Amygdala (tissue), 56 donors: Measurements from ENCODE around the gene ANKS1B.

Experiments used
- DNase-seq, 56 donors: peaks; one replicate each; lab custom pipeline; 2025; lab: John Stamatoyannopoulos, UW

ANKS1B gene

DNA sequence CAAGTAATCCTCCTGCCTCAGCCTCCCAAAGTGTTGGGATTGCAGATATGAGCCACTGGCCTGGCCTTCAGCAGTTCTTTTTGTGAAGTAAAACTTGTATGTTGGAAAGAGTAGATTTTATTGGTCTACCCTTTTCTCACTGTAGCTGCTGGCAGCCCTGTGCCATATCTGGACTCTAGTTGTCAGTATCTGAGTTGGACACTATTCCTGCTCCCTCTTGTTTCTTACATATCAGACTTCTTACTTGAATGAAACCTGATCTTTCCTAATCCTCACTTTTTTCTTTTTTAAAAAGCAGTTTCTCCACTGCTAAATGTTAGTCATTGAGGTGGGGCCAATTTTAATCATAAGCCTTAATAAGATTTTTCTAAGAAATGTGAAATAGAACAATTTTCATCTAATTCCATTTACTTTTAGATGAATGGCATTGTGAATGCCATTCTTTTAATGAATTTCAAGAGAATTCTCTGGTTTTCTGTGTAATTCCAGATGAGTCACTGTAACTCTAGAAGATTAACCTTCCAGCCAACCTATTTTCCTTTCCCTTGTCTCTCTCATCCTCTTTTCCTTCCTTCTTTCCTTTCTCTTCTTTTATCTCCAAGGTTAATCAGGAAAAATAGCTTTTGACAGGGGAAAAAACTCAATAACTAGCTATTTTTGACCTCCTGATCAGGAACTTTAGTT, 1250.9 kb downstream of the ANKS1B start:
- no peak for DNase-seq

DNA sequence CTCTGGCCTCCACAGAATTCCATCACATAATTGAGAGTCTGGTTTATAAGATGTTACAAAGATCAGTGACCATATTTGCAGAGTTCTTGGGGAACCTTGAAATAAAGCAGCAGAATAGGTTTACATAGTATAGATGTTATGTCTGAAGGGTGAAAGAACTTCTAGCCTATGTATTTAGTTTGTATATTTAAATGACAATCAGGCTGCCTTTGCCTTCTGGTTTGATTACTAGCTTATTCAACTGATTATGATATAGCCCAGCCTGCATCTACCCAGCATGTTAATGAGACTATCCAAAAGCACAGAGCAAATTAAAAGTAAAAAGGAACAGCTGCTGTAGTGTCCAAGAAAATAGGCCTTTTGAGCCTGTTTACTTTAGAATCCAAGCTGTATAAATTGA, 1254.3 kb downstream of the ANKS1B start:
- DNase-seq = no peak

DNA sequence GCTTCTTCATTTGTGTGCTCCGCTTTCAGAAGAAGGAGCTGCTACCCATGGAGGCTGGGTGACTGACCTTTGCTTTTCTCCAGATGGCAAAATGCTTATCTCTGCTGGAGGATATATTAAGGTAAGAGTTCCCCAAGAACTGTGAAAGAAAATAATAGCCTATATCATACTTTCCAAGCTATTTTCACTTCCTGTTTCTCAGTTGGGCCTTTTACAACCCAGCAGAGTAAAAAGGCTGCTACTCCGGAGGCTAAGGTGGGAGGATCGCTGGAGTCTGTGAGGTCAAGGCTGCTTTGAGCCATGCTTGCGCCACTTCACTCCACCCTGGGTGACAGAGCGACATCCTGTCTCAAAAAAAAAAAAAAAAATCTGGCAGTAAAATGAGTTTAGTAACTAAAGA, 1257.5 kb downstream of the ANKS1B start:
- no peak for DNase-seq

DNA sequence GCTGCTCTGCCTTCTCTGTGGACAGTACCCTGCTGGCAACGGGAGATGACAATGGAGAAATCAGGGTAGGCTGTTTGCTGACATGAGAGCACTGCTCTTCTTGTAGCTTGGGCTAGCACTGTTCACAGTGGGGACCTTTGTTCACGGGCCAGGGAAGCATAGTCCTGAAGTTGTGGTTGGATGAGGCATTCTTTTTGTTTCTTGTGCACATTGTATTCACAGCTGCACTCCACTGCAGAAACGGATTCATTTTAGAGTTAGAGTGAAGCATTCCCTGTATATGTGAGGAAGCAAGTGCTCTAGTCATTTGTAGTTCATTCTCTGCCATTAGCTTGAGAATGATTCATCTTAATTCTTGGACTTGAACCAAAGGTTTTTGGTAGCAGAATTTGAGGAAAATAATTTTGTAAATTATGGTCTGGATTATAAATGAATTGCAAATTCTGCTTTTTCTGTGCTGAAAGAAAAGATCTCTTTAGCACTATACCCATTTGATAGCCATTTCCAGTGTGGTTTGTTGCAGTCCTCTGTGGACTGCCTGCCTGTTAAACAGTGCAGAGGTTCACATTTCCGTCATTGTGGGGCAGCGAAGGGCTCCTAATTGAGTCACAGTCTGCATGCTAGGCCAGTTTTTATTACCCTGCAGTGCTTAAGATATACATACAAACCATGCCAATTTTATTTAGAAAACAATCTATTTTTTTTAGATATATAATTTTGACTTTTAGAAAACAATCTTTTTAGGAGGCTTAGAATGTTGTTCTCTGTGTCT, 1259.1 kb downstream of the ANKS1B start:
- peak in 44 of 56 donors; percentile 21 to 88 (median 56) for DNase-seq

DNA sequence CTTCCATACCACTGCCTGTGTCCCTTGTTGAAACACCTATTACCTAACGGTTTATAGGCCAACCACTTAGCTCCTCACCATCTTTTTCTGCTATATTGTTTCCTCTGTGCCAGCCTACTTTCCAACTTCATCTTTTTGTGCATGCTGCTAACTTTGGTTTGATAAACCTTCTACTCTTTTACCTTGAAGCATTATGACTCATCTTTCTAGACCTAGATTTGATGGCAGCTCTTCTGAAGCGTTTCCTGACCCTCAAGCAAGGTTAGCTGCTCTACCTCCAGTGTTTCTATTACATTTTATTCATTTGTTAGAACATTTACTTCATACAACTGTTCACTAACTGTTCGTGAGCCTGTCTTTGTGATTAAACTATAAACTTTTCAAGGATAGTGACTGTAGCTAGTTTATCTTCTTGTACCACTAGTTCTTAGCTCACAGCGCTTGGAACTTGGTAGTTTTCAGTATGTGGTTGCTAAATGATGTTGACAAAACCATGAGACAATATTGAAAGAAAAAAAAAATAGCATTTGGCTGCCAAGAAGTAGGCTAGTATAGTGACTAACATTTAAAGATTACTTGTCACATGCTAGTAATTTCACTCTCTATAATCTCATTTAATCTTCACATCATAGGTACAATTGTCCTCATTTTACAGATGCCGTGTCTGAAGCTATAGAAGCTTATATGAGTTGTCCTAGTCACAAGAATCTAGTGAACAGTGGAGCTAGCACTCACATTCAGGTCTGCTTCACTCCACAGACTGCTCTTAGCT, 1260.2 kb downstream of the ANKS1B start:
- no peak for DNase-seq

DNA sequence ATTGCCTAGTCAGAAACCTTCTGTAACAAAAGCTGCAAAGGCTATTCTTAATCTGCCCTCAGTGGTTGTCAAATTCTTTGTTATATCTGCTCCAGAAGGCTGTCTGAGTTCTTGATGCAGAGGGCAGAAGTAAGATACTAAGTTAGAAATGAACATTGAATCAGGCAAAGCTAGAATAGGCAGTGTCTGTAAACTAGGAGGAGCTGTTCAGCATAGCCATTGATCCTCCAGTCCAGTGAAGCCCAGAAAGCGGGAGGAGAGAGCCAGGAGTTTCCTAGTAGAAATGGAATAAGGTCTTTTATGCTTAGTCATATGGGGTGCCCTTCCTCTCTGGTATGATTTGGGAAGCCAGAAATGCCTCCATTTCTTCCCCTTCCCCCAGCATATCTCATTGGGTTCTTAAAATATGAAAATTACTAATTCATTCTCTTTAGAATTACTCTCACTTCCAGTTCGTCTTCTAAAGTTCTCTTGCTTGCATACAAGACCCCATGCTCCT, 1263.5 kb downstream of the ANKS1B start:
- DNase-seq = no peak

DNA sequence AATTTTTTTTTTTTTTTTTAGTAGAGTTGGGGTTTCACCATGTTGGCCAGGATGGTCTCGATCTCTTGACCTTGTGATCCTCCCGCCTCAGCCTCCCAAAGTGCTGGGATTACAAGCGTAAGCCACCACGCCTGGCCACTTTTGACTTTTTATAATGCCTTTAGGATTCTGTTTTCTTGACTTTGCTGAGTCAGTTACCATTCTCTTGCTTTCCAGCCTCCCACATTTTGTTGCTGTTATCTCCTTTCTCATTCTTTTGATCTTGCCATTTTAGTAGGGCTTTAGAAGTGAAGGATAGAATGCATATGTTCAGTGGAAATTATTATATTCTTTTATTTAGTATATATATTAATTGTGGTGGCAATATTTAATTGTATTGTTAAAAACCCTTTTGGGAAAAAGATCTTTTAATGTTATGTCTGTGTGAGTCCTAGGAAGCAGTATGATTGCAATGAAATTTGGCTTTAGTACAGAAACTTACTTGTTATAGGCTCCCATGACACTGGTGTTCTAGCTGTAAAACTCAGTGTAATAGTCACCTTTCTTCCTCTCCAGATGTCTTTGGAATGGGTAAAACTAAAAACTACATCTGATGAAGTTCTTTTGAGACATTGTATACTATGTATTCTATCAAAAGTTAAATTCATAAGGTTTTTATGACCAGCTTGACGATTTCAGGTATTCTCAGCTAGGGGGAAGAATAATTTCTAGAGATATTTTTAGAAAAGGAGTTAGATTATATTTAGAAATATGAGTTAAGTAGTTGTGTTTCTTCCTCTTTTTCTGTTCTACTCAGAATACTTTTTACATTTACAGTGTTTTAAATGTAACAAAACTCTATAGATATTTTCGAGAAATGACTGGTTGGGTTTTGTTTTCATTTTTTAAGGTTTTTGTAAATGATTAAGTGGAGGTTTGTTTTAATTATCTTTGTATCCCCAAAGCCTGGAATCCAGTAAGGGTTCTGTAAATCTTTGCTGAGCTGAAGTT, 1264.9 kb downstream of the ANKS1B start:
- DNase-seq = no peak

DNA sequence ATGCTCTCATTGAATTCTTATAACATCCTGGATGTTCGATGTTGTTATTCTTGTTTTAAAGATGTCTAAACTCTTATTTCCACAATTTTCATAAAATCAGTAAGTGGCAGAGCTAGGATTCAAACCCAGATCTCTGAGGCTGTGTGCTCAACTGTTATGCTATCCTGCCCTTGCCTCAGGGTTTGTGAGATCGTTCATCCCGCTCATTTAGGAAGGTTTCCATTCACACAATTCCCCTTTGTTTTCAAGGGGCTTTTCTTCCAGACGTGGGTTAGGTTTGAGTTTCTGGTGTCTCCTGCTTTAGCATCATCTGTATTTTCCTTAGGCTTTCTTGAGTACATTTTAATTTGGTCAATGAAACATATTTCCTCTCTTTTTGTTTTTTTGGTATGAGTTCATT, 1270.3 kb downstream of the ANKS1B start:
- no peak for DNase-seq

DNA sequence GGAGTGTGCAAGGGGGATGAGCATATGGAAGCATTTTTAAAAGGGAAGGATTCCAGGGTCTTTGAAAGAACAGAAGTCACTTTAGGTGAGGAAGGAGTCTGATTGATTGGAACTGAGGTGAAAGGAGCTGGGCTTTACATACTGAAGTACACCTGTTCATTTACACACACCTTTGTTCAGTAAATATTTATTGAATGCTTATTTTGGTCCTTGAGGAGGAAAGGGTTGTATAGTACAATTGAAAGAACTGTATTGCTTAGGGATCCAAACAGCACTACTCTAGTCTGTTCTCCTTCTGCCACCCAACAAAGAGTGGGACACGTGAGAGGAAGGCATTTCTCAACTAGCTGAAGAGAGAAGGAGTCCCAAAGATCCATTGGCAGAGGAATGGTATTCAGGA, 1275.7 kb downstream of the ANKS1B start:
- DNase-seq = no peak

DNA sequence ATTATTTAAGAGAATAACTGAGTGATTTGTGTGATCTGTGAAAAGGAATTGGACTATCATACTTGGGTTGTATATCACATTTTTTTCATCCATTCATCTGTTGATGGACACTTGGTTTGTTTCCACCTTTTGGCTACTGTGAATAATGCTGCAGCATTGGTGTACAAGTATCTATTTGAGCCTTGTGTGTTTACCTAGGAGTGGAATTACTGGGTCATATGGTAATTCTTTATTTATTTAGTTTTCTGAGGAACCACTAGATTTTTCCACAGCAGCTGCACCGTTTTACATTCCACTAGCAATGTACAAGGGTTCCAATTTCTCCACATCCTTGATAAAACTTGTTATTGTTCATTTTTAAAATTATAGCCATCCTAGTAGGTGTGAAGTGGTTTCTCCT, 1283.6 kb downstream of the ANKS1B start:
- DNase-seq = no peak

DNA sequence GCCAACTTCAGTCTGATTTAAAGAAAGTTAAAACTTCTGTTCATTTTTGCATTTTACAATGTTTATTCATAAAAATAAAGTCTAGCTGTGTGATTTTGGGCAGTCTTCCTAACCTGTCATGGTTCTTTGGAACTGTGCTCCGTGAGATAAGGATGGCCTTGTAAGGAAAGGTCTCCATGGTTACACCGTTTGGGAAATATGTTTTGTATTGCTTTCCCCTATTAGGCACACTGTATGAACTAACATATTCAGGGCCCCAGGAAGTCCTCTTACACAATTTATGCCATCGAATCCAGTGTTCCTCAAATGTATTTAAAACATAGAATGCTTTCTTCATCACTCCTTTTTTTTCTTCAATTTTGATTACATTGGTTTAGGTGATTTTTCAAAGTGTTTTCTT, 1285.2 kb downstream of the ANKS1B start:
- DNase-seq = no peak

DNA sequence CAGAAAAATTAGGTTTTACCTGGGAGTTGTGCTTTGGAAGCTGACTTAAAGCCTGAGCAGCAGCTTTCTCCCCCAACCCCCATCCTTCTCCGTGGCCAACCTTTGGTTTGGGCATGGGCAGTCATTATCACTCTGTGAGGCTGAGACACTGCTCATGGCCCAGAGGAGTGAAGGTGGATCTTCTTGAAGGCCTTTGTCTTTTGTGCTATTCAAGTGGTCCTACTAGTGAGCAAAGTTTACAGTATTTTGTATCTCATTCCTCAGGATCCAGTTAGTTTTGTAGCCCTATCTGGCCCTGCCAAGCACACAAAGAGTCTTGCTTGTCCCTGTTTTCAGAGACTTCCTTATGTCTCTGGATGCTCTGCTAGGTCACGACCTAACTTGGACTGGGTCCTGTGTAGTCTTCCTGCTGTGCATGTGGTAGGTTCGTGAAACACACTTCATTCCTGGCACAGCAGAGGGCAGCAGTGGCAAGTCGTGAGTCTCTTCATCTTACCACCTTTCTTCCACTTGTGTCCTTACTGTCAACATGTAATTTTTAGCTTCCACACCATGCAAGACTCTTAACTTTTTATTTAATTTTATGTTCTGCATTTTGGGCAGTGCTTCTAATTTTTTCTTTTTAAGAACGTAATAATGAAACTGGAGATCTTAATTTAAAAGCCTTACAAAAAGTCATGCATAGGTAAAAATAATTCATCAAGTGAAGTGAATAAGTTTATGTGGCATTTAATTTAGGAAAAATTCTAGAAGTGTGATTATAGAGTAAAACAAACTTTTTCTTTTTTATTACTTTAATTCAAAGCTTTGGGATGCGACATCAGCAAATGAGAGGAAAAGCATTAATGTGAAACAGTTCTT, 1285.9 kb downstream of the ANKS1B start:
- DNase-seq = peak in 49 of 56 donors; percentile 2 to 88 (median 45)

DNA sequence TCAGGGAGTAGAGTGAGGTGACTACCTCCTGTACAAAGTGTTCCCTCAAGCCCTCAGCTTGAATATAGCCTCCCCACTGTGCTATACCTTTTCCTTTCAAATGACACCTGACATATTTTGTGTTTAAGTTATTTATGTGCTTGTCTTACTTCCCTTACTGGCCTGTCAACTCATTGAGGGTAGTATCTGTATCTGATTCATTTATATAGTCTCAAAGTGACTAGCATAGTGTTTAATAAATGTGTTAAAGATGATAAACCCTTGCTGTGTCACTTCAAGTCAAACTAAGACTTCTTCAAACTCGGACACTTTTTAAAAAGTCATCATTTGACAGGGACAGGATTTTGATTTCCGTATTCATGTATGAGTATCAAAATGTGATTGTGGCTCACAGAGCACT, 1287.5 kb downstream of the ANKS1B start:
- no peak for DNase-seq

DNA sequence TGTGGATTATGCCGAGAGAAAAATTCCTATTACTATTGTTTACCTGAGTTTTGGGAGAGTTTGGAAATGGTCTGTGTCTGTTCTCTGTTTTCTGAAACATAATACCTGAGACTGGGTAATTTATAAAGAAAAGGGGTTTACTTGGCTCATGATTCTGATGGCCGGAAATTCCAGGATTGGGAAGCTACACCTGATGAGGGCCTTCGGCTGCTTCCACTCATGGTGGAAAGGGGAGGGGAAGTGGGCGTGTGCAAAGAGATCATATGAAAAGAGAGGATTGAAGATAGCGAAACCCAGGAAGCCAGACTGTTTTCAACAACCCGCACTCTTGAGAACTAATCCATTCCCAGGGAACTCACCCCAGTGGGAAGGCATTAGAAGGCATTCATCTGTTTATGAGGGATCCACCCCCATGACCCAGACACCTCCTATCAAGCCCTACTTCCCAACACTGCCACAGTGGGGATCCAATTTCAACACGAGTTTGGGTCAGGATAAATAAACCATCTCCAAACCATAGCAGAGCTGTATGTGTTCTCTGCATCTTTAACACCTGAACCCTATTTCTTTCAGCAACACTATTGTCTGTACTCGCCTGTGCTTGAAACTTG, 1288.6 kb downstream of the ANKS1B start:
- no peak for DNase-seq

DNA sequence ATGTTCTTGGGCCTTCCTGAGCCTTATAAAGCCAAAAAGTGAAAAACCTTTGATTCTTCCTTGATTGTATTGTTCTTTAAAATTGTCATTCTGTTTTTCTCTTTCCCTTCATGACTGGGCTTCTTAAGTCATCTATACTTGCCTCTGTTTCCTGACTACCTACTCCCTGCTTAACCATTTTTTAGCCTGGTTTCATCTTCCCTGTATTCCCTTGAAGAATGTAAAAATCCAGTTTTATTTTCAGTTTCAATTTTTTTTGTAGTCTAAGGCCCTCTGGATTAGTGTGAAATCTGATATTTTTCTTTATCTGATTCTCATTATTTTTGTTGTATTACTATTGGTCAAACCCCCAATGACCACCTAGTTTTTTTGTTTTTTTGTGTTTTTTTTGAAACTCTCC, 1293.4 kb downstream of the ANKS1B start:
- DNase-seq = no peak

DNA sequence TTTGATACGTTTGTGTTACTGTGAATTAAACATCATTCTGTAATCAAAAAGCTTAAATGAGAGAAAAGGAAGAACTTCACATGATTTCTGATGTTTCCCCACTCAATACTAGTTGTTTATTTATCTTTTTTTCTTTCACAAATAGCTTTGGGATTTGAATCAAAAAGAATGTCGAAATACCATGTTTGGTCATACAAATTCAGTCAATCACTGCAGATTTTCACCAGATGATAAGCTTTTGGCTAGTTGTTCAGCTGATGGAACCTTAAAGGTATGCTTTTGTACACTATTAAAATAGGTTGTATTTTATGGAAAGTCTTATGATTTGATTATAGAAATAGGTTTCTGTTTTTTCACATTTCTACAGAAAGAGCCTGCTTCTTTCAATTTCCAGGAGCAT, 1298.1 kb downstream of the ANKS1B start:
- DNase-seq = no peak
